ENCODE measurements around the gene RNF151. TPM values are rescaled to one million over a fixed set of nuclear protein-coding genes. Genes with fewer than 3 reads are reported as not detected.

RNF151 gene
- total RNA-seq, 1 experiment from 2014 or later = 0.28 TPM

GRCh38 chr16:1938316-1938715 lies 28.3 kb upstream of the RNF151 start:
- no peak for TF ChIP-seq CTCF (conservative IDR thresholded peaks at IDR 0.05)
- Histone ChIP-seq H3K23ac (ENCODE audit: insufficient read length, low read depth, low read length) (no peak overlapping the region), H3K79me2 (ENCODE audit: insufficient read depth, low read length) (no peaks in the 10 kb centered on the region), H3K9ac (ENCODE audit: extremely low read depth, insufficient read length, low read length) (no peak overlapping the region), H2BK15ac (ENCODE audit: low read depth, low read length) (no peak overlapping the region), H4K5ac (ENCODE audit: insufficient read length, low read depth, low read length) (no peak overlapping the region), H3K56ac (ENCODE audit: insufficient read length, low read depth, low read length) (no peak overlapping the region), H3K4me2 (ENCODE audit: insufficient read depth, insufficient read length, low read length) (no peak overlapping the region), H4K8ac (replicated peaks; ENCODE audit: insufficient read length, low read depth, low read length) (no peak overlapping the region), H2BK20ac (ENCODE audit: low read depth, low read length, poor library complexity, severe bottlenecking) (no peak overlapping the region), H3K27ac (ENCODE audit: insufficient read length, low read depth, low read length) (no peak overlapping the region), H3K4me1 (ENCODE audit: insufficient read depth, low read length) (0 out of 2 replicates have a peak, but pooled peaks cover 2% of the 10 kb centered on the region), H2AK5ac (ENCODE audit: insufficient read length, low read length) (no peak overlapping the region), H3K27me3 (ENCODE audit: insufficient read depth, low read length) (no peaks in the 10 kb centered on the region), H3T11ph (ENCODE audit: low read length) (no peak overlapping the region), H2AFZ (ENCODE audit: low read length) (no peak overlapping the region), H3K79me1 (ENCODE audit: insufficient read depth, low read depth, low read length, poor library complexity, severe bottlenecking) (no peaks in the 10 kb centered on the region), H2BK5ac (ENCODE audit: insufficient read length, low read length) (no peak overlapping the region), H4K20me1 (ENCODE audit: control insufficient read depth, insufficient read depth, insufficient read length) (no peaks in the 10 kb centered on the region), H2BK12ac (ENCODE audit: insufficient read length, low read depth, low read length) (no peak overlapping the region), H3K23me2 (ENCODE audit: insufficient read length, low read depth, low read length, poor library complexity, severe bottlenecking) (peaks cover 7% of the 10 kb centered on the region), H2BK120ac (ENCODE audit: low read depth, low read length, poor library complexity, severe bottlenecking) (no peak overlapping the region), H3K9me3 (ENCODE audit: control insufficient read depth, low read depth, low read length) (no peaks in the 10 kb centered on the region), H3K14ac (ENCODE audit: insufficient read depth, low read length) (no peak overlapping the region), H3K18ac (ENCODE audit: insufficient read length, low read depth, low read length) (no peak overlapping the region), H4K91ac (ENCODE audit: insufficient read length, low read depth, low read length) (no peak overlapping the region), H3K4ac (ENCODE audit: low read depth, low read length) (no peak overlapping the region)
- Mint-ChIP-seq H3K27me3 (ENCODE audit: low read depth) (peaks cover 2% of the 10 kb centered on the region; the same call in 1 of the 2 replicates), H3K9me3 (no peaks in the 10 kb centered on the region), H3K36me3 (ENCODE audit: insufficient read depth in 1 of 3, low read depth in 3 of 3) (peaks cover 10 to 28% (median 17%) of the 10 kb centered on the region in 3 experiments; a peak in 6 of 7 replicates), H3K27ac (no peak overlapping the region), H3K4me1 (peaks cover 5 to 8% of the 10 kb centered on the region in 2 experiments; a peak in 3 of 4 replicates), H3K4me3 (no peak overlapping the region)
- WGBS (ENCODE audit: extremely low coverage, insufficient read length, low lambda C conversion rate) = no CpG with 5 or more reads among the region's 10 CpGs
- DNase-seq = no peak

Measured in H9 (cell line).